Stimulated activated CD4-positive, alpha-beta T cell treated with anti-CD3 and anti-CD28 coated beads, Interleukin-1b, Interleukin-23, amount 100 ng/mL, for 1 hour (primary cell): ENCODE data around the gene DHX34.

Source experiments
- DNase-seq, 2 donors: peaks; one replicate each; pipeline ENCODE4 v3.0.0-alpha.2; 2020; ENCODE audit warnings: low read depth in 2 of 2

Gene DHX34

GRCh38 chr19:47417746-47418691 is 68.9 kb downstream of the DHX34 start:
- DNase-seq, result no peak

GRCh38 chr19:47418692-47419029 is 69.5 kb downstream of the DHX34 start:
- no peak for DNase-seq

GRCh38 chr19:47419030-47419783 is 70.1 kb downstream of the DHX34 start, which contains the start of gene MEIS3:
Gene MEIS3, minus strand, starts transcription at chr19:47419527. Its CDS starts 446 bp downstream, at chr19:47419081.
- no peak for DNase-seq

- no peak for DNase-seq
These were observed 70.7 kb downstream of the DHX34 start for GRCh38 chr19:47419789-47420188.

GRCh38 chr19:47421244-47421786 is 72.2 kb downstream of the DHX34 start:
- DNase-seq, result no peak

GRCh38 chr19:47421844-47422395 is 72.8 kb downstream of the DHX34 start:
- DNase-seq, result no peak

GRCh38 chr19:47422417-47423163 is 73.5 kb downstream of the DHX34 start:
- DNase-seq, result no peak

GRCh38 chr19:47423203-47423882 is 74.2 kb downstream of the DHX34 start:
- DNase-seq, result no peak

- peak; percentile 22 to 63 for DNase-seq
These were observed 78.4 kb downstream of the DHX34 start for GRCh38 chr19:47427241-47428176.

GRCh38 chr19:47428177-47428894 is 79.2 kb downstream of the DHX34 start:
- DNase-seq, result peak; percentile 54 to 62

GRCh38 chr19:47429140-47429793 is 80.2 kb downstream of the DHX34 start:
- DNase-seq, result no peak

GRCh38 chr19:47430041-47430802 is 81.1 kb downstream of the DHX34 start:
- no peak for DNase-seq

- no peak for DNase-seq
These were observed 83.0 kb downstream of the DHX34 start for GRCh38 chr19:47432091-47432490.
